Measurements from ENCODE around the gene PARVB. TPM values are rescaled to one million over a fixed set of nuclear protein-coding genes. Genes with fewer than 3 reads are reported as not detected.

The PARVB gene
- total RNA-seq, 1 experiment from 2014 or later = 106 TPM

DNA sequence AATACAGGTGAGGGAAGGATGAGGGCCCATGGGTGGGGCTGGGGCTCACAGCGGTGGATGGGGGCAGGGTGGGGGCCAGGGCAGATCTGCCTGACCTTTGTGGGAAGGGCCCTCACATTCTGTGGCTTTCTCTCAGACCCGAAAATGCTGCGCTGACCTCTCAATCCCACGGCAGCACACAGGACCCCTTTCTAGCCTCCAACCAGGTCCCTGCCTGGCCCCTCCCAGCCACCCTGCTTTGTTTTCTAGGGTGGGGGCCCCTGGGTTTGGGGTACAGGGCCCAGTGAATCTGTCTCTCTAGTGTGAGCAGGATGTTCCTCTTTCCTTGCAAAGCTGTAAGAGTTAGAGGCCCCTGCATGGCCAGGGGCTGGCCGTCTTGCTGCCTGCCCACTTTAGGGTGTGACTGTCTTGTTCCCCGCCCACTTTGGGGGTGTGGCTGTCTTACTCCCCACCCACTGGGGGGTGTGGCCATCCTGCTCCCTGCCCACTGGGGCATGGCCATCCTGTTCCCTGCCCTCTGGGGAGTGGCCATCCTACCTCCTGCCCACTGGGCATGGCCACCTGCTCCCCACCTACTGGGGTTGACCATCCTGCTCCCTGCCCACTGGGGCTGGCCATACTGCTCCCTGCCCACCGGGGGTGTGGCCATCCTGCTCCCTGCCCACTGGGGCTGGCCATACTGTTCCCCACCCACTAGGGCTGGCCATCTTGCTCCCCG is 168.2 kb downstream of the PARVB start:
- in situ Hi-C loops (cut with HindIII; ENCODE audit: low pct_unique_long_range_greater_than_20kb, low sequenced_read_pairs) = no loop called here
- DNase-seq (ENCODE audit: low read depth) = peak; percentile 87

DNA sequence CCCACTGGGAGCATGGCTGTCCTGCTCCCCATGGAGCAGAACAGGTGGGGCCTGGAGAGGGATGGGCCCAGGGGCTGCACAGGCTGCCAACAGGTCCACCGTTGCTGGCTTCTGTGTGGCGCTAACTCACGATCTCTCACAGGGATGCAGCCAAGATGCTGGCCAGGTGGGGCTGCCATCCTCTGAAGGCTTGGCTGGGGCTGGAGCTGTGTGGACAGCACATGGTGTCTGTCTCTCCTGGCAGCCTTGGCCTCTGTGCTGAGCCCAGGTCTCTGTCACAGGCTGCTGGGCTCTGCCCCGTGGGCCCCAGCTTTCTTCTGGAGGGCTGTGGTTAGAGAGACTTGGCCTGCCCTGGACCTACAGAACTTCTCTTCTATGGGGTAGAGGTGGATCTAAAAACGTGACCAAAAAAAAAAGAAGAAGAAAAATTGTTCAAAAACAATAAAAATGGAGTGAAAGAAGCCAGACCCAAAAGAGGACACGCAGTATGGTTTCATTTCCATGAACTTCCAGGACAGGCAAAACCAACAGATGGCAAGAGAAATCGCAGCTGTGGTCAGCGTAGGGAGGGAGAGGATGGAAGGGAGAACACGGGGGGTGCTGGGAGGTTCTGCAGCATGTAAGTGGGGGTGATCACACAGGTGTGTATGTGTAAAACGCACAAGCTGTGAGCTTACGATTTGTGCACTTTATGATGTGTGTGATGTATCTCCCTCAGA is 168.9 kb downstream of the PARVB start:
- in situ Hi-C loops (cut with HindIII; ENCODE audit: low pct_unique_long_range_greater_than_20kb, low sequenced_read_pairs) = no loop called here
- DNase-seq (ENCODE audit: low read depth) = no peak

DNA sequence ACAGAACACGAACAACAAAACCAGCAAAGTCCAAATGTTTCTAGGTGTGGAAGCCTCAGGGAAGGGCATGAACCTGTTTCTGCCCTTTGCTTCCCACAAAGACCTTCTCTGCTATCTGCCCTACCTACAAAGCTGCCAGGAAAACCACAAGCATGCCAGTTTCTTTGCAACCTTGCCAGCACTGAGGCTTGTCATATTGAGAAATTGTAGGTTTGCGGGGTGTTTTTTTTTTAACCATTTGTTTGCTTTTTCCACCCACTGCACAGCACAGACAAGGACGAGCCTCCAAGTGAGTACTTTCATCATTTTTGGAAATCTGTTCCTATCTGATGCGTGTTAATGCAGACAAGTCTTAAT is 169.4 kb downstream of the PARVB start:
- no peak for DNase-seq (ENCODE audit: low read depth)
- in situ Hi-C loops (cut with HindIII; ENCODE audit: low pct_unique_long_range_greater_than_20kb, low sequenced_read_pairs) = no loop called here

DNA sequence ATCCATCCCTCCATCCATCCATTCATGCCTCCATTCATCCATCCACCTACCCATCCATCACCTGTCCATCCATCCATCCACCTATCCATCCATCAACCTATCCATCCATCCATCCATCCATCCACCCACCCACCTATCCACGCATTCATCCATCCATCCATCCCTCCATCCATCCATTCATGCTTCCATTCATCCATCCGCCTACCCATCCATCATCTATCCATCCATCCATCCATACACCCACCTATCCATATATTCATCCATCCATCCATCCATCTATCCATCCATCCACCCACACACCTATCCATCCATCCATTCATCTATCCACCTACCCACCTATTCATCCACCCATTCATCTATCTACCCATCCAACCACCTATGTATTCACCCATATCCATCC is 170.5 kb downstream of the PARVB start:
- in situ Hi-C loops (cut with HindIII; ENCODE audit: low pct_unique_long_range_greater_than_20kb, low sequenced_read_pairs) = no loop called here

DNA sequence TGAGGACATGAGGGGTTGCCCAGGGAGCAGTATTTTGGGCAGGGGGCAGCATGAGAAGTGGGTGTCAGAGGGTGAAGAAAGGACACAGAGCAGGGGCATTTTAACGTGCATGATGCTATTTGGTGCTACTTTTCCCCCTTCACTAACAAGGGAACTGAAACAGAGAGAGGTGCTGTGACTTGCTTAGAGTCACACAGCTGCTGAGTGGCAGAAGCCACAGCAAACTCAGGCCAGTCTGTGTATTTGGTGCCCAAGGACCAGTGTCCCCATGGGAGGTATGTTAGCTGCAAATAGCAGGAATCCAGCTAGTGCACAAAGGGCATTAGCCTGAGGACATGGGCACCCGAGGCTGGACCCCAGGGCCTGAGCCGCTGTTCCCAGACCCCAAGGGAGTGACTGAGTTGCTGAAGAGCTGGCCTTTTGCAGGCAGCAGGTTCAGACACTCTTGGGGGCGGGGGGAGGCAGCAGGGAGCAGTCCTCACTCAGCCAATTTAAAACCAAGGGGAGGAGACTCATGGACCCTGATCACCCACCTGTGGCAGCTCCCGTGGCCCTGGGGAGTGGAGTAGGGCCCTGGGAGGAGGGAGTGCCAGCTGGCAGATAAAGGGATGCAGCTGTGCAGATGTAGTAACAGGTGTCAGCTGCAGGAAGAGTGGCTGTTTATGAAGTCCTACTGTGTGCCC is 171.2 kb downstream of the PARVB start:
- DNase-seq (ENCODE audit: low read depth) = no peak
- in situ Hi-C loops (cut with HindIII; ENCODE audit: low pct_unique_long_range_greater_than_20kb, low sequenced_read_pairs) = no loop called here

More for the DNA sequence above, 170.5 kb downstream of the PARVB start:
- DNase-seq (ENCODE audit: low read depth) = no peak

DNA sequence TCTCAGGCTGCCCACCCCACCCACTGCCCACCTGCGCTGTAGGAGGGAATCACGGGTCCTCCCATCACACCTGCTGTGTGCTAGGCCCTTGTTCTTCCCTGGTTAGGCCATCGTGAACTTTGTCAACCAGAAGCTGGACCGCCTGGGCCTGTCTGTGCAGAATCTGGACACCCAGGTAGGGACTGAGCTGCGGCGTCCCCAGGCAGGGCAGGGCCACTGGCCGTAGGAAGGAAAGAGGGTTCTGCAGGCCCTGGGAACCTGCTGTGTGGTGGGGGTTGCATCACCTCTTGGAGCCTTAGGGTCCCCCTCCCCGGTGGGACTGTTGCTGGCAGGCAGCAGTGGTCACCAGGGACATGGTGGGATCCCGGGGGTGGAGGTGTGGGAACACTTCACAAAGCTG is 172.1 kb downstream of the PARVB start:
- no peak for DNase-seq (ENCODE audit: low read depth)
- in situ Hi-C loops (cut with HindIII; ENCODE audit: low pct_unique_long_range_greater_than_20kb, low sequenced_read_pairs) = no loop called here

DNA sequence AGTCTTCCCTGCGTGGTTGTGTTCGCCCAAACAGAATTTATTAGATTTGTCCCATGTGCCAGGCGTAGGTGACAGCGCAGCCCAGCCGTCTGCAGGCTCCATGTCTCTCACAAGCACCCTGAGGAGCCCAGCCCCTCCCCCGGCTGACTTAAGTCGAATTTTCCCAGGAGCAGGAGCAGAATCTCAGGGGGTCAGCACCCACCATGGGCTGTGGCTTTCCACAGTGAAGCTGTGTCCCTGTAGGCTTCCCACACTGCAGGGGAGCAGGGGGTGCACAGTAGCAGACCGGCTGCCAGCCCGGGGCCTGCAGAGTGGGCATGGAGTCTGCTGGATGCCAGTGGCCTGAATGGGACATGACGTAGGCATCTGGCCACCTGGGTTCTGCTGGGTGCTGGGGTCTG is 172.6 kb downstream of the PARVB start:
- no peak for DNase-seq (ENCODE audit: low read depth)
- in situ Hi-C loops (cut with HindIII; ENCODE audit: low pct_unique_long_range_greater_than_20kb, low sequenced_read_pairs) = no loop called here

DNA sequence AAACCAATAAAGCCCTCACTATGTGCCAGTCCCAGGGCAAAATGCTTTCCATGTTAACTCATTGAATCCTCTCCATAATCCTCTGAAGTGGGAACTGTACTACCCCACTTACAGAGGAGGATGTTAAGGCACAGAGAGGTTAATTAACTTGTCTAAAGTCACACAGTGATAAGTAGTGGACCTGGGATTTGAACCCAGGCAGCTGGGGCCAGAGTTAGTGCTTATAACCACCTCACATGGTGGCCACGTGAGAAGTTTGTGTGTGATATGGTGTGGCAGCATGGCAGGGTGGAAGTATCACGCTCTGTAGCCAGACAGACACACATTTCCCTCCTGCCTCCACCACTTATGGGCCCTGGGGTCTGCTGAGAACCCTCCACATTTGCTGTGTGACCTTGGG is 173.2 kb downstream of the PARVB start:
- in situ Hi-C loops (cut with HindIII; ENCODE audit: low pct_unique_long_range_greater_than_20kb, low sequenced_read_pairs) = no loop called here
- DNase-seq (ENCODE audit: low read depth) = no peak

DNA sequence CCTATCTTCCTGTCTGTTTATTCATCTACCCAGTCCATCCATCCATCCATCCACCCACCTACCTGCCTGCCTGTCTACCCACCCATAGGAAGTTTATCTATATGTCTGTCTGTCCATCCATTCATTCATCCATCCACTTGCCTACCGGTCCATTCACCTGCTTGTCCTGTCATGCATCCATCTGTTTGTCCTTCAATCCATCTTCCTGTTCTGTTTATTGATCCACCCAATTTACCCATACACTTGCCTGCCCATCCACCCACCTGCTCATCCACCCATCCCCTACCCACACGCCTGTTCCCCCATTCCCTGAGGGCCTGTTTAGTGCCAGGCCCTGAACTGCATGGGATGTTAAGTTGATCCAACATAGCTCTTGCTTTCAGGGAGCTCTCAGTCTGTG is 175.1 kb downstream of the PARVB start:
- in situ Hi-C loops (cut with HindIII; ENCODE audit: low pct_unique_long_range_greater_than_20kb, low sequenced_read_pairs) = no loop called here
- DNase-seq (ENCODE audit: low read depth) = no peak

DNA sequence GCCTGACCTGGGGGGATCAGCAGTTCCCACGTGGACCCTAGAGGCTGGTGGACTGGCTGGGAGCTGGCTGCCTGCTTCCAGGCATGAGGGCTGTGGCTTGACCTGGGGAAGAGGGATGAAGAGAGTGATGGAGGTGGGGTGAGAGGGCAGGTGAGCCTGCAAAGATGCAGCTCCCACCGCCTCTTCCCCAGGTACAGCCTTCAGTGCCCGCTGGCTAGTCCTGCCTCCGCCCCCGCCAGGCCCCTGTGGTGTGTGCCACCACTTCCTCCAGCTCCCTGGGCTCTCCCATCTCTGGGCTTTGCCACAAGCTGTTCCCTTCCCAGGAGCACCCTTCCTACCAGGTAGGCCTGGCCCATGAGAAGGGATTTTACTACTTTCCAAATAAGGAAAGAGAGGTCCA is 175.8 kb downstream of the PARVB start:
- in situ Hi-C loops (cut with HindIII; ENCODE audit: low pct_unique_long_range_greater_than_20kb, low sequenced_read_pairs) = no loop called here
- DNase-seq (ENCODE audit: low read depth) = no peak

DNA sequence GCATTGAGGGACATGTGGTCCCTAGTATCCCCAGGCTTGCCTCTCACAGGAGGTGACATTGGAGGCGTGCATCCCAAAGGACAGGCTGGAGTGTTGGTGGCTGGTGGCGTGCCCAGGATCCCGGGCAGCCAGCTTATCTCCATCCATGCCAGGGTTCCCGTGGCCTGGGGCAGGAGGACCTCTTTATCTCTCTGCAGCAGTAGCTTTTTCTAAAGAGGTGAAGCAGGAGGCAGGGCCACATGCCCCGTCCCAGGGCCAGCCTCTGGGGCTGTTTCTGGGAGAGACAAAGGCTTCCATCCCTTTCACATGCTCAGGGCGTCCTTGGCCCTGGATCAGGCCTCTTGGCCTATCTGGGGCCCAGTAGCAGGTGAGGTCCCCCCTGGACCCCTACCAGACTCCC is 176.3 kb downstream of the PARVB start:
- in situ Hi-C loops (cut with HindIII; ENCODE audit: low pct_unique_long_range_greater_than_20kb, low sequenced_read_pairs) = no loop called here
- DNase-seq (ENCODE audit: low read depth) = no peak

DNA sequence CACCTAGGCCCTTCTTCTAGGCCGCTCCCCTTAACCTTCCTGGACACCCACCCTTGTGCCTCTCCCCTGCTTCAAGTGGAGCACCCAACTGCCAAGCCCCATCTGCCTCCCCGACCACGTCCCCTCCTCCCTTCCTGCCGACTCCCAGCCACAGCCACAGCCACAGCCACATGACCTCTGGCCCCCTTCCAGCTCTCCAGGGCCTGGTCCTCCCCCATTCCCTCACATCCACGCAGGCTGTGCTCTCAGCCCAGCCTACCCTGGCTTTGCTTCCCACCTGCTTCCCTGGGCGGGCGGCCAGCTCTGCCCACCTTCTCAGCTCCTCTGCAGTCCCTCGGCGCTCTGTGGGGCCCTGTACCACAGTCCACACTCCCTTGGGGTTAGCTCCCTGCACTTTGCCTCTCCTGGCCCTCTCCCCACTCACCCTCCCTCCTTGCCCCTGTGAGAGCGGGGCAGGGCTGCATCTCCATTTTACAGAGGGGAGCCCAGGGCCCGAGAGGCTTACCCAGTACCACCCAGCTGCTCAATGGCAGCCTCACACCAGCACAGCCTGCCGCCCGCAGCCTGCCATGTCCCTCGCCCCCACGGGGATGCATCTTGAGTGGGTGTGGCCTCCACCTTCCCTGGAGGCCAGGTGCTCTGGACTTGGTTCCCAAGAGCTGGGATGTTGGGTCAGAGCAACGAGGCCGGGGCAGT is 176.9 kb downstream of the PARVB start:
- in situ Hi-C loops (cut with HindIII; ENCODE audit: low pct_unique_long_range_greater_than_20kb, low sequenced_read_pairs) = no loop called here

DNA sequence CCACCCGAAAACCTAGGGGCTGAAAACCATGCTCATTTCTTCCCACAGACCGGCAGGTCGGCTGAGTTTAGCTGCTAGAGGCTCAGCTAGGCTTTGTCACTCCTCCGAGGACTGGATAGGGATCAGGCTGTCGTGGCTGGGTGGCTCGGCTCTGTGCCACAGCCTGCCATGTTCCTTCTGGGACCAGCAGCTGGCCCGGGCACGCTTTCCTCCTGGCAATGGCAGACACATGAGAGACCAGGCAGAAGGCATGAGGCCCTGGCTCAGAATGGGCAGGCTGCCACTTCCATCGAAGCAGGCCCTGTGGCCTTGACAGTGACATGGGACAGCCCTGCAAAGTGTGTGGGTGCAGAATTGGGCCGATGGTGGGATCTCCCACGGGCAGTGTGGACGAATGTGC is 177.6 kb downstream of the PARVB start:
- in situ Hi-C loops (cut with HindIII; ENCODE audit: low pct_unique_long_range_greater_than_20kb, low sequenced_read_pairs) = no loop called here

More for the DNA sequence above, 176.9 kb downstream of the PARVB start:
- DNase-seq (ENCODE audit: low read depth) = no peak

DNA sequence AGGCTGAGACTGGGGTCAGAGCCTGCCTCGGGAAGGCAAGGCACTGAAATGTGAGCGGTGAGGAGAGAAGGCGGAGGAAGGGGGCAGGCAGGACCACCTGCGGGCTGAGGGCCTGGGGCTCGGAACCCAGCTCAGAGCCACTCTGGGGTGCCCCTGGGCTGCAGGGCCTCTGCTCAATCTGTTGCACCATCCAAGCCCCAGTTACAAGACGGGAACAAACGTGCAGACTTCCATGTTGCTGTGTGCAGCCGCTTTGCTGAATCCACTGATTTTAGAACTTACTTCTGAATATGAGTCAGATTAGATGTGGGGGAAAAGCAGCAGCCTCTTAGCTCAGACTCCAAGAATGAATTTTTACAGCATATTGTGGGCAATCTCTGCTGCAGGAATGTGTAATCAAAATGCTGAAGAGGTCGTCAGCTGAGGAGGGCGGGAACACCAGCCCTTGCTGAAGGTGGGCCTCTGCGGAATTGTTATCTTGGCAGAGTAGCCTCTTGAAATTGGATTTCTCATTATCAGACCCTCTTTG is 178.2 kb downstream of the PARVB start:
- no peak for DNase-seq (ENCODE audit: low read depth)
- in situ Hi-C loops (cut with HindIII; ENCODE audit: low pct_unique_long_range_greater_than_20kb, low sequenced_read_pairs) = no loop called here

More for the DNA sequence above, 177.6 kb downstream of the PARVB start:
- DNase-seq (ENCODE audit: low read depth) = no peak

DNA sequence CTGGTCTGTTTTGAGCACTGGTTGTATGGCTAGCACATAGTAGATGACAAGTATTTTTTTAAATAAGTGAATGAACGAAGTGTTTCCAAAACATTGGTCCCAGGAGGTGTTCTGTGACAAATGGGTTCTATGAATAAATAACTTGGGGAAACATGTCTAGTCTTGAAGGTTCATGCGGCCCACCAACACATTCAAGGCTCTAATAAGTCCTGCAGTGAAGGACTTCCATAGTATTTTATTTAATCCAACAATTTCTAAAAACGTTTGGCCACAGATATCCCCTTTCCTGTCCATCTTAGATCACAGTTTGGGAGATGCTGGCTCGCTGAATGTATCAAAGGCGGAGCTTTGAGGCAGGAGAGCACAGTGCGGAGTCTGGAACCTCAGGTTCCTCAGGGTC is 179.1 kb downstream of the PARVB start:
- DNase-seq (ENCODE audit: low read depth) = no peak
- in situ Hi-C loops (cut with HindIII; ENCODE audit: low pct_unique_long_range_greater_than_20kb, low sequenced_read_pairs) = no loop called here

DNA sequence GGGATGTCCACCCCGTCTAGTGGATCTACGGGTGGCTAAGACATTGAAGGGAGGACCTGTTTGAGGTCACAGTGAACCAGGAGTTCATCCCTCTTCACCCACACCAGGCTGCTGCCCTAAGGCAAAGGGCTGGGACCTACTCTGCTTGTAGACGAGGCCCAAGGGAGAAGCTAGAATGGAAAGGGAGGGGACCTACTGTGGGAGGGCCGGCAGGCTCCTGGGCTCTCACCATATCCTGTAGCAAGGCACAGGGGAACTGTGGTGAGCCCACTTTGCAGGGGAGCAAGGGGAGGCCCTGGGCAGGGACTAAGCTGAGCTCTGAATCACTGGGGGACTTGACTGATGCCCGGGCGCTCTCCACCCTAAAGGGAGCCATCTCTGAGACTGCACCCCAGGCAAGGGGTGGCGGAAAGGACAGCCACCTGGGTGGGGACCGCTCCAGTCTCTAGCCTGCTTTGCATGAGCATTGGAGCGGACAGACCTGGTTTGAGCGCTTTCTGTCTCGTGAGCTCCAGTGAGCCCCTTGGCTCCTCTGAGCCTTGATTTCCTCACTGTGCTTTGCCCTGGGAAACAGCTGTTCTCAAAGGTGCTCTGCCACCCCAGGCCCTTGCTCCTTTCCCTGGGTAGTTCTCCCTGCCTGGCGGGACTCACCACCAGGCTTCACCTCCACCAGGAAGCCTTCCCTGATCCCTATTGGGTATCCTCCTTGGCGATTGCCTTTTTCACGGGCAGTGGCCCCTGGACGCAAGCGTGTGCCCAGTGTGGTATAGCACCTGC is 180.8 kb downstream of the PARVB start:
- in situ Hi-C loops (cut with HindIII; ENCODE audit: low pct_unique_long_range_greater_than_20kb, low sequenced_read_pairs) = no loop called here
- DNase-seq (ENCODE audit: low read depth) = no peak

DNA sequence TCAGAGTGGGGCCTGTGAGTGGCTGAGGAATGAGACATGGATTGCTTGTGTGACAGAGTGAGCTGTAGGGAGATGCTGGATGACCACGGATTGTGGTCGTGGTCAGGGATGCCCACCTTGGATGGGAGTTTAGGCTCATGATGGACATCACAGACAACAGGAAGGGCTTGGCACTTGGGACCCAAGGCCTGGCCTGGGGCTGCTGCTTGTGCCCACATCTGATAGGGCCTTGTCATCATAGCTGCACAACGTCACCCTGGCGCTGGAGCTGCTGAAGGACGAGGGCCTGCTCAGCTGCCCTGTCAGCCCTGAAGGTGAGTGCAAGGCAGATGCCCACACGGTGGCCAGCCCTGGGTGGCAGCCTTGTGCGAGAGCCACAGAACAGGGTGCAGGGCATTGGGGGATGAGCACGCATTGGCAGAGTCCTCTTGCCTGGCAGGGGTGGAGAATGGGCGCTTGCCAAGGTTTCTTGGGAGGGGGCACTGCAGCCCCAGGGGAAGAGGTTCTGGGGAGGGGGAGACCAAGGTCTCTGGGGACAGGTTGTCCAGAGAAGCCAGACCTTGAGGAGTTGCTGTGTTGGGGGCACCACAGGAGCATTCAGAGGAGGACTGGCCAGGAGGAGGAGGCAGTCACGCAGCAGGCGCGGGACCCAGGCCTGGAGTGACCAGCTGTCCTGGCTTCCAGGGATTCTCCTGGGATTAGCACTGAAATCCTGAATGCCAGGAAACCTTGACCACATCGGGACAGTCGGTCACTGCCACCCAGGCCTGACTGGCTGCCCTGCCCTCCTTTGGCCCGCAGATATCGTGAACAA is 181.6 kb downstream of the PARVB start:
- no peak for DNase-seq (ENCODE audit: low read depth)
- in situ Hi-C loops (cut with HindIII; ENCODE audit: low pct_unique_long_range_greater_than_20kb, low sequenced_read_pairs) = no loop called here

All from Caki2 (cell line).